ENCODE results near the gene TNFRSF19.

- TF ChIP-seq CTCF (IDR thresholded peaks at IDR 0.05) (no peak), POLR2A (IDR thresholded peaks at IDR 0.05) (no peak)
Measured at GRCh38 chr13:23631311-23632047, 61.3 kb downstream of the TNFRSF19 start.

All from testis (tissue), 2 donors.